ENCODE results near the gene DCDC2.
"Not testable (repeated sequence)": the region's sequence is repeated elsewhere in the genome, so short reads cannot be mapped to it uniquely, and the experiment has no call there.

DCDC2 gene

DNA sequence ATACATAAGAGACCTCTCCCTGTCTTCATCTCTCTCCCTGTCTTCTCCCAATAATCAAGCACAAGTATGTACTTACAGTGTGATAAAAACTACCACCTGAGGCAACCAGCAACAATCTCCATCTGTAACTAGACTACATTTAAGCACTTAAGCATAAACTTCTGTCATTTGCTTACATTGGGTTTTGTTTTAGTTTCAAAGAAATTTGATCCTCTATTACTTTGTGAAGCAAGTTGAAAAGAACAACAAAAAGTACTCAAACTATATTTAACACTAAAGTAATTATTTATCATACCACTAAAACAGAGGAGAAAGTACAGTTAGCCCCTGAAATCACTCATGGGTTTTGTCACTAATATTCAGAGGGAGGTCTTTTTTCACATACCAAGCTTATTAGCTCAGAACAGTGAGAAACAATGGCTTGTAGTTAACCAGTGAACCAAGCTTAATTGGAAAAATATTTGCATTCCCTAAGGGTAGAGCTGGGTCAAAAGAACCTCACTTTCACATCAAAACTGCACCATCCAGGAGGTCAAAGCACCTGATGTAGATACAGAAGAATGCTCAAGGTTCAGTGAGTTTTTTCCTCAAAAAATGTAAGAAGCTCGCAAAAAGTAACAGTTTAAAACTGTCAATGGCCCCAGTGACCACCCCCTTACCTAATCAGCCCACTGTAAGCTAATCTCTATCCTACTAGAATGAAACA, 34.1 kb downstream of the DCDC2 start:
- DNase-seq = no peak

DNA sequence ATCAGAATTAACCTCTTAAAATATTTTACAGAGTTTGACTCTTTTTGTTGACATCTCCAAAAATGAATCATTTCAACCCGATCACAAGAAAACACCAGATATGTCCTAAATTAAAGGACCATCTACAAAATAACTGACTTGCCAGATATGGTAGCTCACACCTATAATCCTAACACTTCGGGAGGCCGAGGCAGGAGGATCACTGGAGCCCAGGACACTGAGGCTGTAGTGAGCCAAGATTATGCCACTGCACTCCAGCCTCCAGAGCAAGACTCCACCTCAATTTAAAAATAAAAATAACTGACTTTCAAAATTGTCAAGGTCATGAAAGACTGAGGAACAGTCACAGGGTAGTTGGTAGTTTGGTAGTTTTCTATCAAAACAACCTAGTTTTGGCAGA, 34.9 kb downstream of the DCDC2 start:
- DNase-seq = no peak

DNA sequence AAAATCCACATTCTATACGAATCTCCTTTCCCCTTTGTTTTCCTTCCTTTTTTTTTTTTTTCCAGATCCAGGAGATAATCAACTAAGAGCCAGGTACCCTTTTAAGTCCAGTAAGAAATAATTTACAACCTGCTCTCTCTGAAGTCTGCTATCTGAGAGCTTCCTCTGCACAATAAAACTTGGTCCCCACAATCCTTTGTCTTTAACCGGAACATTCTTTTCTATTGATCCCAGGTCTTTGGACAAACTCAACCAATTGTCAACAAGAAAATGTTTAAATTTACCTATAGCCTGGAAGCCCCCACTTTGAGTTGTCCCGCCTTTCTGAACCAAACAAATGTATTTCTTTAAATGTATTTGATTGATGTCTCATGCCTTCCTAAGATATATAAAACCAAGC, 35.4 kb downstream of the DCDC2 start:
- DNase-seq = not testable (repeated sequence)

DNA sequence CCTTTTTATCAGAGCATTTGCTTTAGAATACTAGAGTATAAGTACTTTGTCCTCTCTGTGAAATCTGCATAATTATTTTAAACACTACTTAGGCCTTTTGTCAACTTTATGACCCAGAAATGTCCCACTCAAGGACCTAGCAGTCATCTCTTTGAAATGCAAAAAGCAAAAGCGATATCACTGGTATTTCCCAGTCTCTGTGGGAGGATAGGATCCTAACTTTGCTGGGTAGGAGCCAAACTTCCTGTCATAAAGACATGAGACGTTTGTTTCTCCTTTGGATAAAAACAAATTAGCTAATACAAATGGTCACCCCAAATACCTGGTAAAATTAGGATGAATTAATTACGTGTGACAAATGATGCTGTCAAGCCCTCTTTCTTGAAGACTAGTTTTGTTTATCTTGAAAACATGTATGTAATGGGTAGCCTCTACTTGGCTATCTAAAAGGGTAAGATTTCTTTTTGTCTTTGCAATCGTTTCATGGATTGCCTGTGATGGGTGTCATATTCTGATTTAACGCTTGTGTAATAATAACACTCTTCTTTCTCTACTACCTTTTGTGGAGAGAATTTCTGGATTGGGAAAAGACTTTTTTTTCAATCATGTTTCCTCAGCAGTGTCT, 36.2 kb downstream of the DCDC2 start:
- DNase-seq = no peak

DNA sequence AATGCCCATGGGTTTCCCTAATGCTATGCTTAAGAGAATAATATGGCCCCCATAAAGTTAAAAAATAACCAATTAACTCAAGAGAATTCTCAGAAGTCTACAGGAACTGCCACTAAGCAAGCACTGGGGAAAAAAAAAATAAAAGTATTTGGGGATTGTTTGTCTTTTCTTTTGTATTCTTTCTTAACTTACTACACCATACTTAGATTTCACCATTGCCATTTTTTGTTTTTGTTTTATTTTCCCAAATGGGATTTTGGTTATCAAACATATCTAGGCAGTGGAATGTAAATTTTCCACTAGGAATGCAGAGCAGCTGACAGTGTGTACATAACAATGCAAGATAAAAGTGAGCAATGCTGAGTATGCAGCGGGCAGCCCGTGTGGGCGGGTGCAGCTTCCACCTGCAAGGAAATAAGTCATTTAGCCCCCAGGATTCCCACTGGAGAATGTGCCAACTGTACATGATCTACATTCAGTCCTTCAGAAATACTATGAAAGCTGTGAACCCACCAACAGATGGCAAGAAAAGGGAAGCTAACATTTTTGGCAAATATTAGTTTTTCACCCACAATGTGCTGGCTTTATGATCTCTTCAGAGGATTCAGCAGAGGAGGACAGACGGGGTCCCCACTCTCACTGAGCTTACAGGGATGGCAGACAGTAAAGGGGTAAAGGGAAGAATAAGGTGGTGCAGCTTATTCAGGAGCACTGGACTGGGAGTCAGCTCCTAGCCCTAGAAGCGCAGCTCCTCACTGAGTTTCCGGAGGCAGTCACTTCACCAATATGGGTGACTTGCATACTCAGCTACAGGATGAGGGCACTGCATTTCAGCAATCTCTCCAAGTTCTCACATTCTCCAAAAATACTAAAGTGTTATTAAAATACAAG, 44.4 kb downstream of the DCDC2 start:
- DNase-seq = no peak

DNA sequence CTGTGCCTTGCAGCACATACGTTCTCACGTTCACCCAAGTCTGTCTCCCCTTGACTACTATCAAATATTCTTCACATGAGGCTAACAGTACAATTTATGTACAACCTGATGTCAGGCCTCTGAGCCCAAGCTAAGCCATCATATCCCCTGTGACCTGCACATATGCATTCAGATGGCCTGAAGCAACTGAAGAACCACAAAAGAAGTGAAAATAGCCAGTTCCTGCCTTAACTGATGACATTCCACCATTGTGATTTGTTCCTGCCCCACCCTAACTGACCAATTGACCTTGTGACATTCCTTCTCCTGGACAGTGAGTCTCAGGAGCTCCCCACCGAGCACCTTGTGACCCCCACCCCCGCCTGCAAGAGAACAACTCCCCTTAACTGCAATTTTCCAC, 46.1 kb downstream of the DCDC2 start:
- not testable (repeated sequence) for DNase-seq

DNA sequence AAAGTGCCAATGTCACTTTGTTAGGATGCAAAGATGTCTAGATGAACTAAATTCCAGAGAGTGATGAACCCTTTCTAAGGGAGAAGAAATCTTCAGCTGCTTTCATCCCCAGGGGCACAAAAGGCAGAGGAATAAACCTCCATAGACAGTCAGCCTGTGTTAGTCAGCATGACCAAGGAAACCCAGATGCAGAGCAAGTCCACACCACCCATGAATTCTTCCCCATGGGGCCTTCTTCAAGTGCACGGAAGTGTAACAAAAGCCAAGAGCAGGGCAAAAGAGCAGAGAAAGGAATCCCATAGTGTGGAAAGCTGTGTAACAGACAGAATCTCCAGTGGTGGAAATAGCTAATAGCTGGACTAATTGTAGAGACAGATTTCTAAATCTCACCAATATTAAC, 50.0 kb downstream of the DCDC2 start:
- DNase-seq = no peak

DNA sequence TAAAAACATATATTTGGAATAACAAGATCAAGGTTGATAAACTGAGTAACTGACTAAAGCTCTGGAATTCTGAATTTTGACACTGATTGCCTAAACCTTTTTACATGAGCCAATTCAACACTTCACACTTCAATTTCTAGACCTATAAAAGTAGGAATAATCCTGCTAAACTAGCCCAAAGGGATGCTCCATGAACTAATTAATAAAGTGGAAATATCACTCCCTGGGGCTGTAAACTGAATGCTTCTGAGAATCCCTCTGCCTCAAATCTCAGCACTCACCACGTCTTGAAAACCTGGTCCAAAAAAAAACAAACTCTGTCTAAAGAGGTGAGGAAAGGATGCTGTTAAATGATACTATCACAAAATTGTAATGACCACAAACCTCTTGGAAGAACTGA, 50.9 kb downstream of the DCDC2 start:
- no peak for DNase-seq

DNA sequence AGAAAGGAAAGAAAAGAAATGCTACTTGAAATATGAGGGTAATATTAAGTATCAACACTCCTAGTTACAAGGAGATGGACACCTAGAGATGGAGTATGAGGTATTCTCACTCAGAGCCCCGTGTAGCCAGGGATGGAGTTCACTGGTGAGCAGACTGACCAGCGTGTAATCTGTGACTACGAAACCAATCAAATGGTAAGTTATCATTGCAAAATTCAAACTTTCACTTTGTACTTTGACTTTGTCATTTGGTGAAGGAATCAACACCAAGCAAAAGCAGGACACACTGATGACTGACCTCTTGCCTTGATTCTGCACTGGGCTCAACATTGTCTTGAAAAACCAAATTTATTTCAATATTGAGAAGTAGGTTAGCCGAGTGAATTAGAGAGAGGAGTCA, 51.8 kb downstream of the DCDC2 start:
- DNase-seq = no peak

DNA sequence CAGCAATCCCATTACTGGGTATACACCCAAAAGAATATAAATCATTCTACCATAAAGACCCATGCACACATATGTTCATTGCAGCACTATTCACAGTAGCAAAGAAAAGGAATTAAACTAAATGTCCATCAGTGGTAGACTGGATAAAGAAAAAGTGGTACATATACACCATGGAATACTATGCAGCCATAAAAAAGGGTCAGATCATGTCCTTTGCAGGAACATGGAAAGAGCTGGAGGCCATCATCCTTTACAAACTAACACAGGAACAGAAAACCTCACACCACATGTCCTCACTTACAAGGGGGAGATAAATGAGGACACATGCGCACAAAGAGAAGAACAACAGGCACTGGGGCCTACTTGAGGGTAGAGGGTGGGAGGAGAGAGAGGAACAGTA, 60.9 kb downstream of the DCDC2 start:
- no peak for DNase-seq

DNA sequence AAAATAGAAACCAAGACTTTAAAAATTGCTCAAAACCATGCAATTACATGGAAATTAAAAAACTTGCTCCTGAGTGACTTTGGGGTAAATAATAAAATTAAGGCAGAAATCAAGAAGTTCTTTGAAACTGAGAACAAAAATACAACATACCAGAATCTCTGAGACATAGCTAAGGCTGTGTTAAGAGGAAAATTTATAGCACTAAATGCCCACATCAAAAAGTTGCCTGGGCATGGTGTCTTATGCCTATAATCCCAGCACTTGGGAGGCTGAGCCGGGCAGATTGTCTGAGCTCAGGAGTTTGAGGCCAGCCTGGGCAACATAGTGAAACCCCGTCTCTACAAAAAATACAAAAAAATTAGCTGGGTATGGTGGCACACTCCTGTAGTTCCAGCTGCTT, 64.0 kb downstream of the DCDC2 start:
- not testable (repeated sequence) for DNase-seq

DNA sequence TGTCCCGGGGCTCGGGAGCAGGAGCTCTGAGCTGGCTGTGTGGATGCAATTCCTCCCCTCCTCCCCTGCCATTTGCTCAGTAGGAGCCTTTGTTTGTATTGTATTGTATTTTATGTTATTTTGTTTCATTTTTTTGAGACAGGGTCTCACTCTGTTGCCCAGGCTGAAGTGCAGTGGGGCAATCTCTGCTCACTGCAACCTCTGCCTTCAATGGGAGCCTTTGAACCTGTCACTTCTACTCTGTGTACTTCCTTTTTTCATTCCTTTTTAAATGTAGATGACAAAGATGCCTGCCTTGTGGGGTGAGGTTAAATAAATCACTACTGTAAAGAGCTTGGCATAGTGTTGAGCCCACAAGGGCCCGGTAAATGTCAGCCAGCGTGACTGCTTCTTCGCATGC, 70.6 kb downstream of the DCDC2 start:
- DNase-seq = no peak

DNA sequence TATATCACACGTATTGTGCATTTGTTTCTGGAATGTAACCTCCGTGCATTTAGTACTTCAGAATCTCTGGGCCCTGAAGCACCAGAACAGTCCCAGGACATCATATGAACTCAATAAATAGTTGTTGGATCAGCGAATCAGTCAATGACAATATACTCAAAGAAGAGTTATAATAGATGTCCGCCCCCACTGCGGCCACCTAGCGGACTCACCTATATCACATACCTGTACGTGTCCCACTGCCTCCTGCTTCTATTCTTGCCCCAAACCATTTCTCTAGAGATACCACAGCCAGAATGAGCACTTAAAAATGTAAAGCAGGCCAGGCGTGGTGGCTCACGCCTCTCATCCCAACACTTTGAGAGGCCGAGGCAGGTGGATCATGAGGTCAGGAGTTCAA, 73.9 kb downstream of the DCDC2 start:
- DNase-seq = no peak

DNA sequence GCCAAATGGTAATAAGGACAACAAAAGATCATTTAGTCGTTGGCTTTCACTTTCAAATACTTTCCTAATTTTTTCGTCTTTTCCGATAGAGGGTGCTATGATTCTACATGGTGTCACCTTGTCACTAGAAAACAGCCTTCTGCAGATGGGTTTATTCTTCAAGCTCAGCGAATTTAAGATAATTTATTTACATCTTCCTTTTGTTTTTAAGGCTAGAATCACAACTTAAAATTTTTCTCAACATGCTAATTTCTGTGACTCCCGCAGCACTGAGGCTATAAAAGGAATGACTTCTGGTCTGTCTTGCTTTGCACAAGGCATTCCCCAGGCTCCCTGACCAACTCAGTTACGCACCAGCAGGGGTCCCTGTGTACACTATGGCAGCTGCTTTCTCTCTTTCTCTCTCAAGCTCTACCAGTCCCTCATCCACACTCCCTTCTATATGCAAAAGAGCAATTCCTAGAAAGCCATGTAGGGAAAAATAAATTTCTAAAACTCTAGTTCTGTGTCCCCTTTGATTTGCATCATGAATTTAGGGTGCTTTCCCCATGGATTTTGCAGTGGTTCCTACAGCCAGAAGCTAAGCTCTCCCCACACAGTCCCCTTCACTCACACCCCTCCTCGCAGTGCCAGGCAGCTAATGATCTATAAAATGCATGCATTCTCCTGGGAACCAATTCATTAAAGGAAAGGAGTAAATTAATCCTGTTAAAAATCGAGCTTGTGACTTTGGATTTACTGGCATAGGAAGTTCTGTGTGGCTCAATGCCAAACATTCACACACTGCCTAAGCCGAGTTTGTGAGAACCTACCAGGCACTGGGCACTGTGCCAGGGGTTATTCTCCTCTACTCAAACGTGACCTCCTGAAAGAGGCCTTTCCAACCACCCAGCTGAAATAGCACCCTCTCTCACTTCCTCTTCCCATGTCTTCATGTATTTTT, 74.5 kb downstream of the DCDC2 start:
- no peak for DNase-seq

DNA sequence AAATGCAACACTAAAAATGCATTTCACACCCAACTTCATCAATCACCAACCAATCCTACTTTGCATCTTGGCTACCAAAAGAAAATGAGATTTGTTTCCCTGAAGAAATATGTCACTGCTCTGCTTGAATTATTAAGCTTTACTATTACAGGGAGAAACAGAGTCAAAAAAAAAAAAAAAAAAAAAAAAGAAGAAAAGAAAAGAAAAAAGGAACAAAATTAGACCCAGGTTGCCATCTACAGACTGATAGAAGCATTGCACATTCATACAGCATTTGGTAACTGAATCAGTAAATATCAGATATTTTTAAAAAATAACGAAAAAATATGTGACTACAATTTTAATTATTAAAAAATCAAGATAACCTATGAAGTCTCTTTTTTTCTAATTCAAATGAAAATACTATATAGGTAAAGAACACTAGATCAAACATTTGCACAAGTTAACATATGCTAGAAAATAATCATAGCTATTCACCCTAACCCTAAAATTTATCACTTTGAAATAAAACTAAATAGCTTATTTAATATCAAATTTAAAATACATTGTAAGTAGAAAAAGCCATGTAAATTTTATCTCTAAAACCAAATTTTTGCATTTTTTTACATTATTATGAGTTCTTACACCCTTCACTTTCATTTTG, 83.3 kb downstream of the DCDC2 start:
- DNase-seq = no peak

DNA sequence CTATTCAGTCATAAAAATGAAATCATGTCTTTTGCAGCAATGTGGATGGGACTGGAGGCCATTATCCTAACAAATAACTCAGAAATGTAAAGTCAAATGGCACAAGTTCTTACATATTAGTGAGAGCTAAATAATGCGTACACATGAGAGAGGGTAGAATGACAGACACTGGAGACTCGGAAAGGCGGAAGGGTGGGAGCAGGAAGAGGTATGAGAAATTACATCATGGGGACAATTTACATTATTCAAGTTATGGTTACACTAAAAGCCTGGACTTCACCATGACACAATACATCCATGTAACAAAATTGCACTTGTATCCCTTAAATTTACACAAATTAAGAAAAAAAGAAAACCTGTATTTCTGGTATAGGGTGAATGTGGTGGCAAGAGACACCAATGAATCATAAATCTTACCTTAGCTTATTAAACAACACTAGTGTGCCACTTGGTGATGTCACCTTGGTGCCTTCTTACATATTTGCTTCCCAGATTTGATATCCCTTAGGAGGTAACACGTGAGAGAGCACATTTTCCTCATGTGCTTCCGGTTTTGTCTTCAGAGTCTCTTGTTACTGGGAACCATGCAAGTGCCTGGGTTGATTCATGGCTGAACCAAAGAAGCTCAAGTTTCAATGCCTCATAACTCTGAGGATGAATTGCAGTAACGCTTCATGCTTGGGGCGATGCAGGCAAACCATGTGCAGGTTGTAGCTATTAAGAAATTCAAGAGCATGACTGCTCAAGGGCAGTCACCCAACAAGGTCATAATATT, 84.6 kb downstream of the DCDC2 start:
- no peak for DNase-seq

DNA sequence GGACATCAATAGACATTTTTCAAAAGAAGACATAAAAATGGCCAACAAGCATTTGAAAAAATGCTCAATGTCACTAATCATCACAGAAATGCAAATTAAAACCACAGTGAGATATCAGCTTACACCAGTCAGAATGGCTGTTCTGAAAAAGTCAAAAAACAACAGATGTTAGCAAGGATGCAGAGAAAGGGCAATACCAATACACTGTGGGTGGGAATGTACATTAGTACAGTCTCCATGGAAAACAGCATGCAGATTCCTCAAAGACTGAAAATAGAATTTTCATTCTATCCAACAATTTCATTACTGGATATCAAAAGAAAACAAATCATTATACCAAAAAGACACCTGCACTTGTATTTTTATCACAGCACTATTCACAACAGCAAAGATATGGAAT, 85.3 kb downstream of the DCDC2 start:
- DNase-seq = no peak

DNA sequence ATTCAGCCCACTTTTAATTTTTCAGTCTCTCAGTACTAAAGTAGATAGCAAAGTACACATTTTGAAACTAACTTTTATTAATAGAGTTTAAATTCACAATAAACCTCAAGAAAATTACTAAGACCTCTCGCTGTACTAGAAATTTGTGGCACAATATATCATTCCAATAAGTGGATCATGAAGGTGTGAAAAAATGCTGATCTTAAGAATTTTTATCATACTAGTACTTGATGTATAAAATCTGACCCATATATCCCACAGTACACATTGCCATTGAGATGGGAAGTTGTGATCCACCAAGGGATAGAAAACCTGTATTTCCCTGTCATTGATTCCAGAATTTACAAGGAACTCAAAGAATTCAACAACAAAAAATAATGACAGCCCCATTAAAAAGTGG, 85.7 kb downstream of the DCDC2 start:
- DNase-seq = no peak

DNA sequence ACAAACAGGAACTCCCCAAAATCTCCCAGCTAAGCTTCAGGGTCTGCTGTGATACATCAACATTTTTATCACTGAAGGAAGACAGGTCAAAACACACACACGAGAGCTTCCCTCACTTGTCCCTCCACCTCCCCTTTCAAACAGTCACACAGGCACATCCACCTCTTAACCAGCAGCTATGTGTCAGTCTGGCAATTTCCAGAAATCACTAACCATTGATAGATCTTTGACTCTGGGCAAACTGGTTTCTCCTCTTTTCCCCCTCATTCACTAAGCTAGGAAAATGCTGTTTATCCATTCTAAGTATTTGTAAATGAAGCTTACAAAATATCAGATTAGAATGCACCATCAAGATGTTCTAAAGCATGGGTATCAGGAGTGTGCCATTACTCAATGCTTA, 87.8 kb downstream of the DCDC2 start:
- no peak for DNase-seq

DNA sequence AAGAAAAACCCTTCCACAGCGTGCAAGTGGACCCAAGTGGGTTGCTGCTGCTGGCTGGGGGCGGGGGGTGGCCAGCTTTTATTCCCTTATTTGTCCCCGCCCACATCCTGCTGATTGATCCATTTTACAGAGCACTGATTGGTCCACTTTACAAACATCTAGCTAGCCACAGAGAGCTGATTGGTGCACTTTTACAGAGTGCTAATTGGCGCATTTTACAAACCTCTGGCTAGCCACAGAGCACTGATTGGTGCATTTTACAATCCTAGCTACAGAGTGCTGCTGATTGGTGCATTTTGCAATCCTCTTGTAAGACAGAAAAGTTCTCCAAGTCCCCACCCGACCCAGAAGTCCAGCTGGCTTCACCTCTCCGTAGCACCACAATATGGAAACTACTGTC, 99.6 kb downstream of the DCDC2 start:
- DNase-seq = not testable (repeated sequence)

DNA sequence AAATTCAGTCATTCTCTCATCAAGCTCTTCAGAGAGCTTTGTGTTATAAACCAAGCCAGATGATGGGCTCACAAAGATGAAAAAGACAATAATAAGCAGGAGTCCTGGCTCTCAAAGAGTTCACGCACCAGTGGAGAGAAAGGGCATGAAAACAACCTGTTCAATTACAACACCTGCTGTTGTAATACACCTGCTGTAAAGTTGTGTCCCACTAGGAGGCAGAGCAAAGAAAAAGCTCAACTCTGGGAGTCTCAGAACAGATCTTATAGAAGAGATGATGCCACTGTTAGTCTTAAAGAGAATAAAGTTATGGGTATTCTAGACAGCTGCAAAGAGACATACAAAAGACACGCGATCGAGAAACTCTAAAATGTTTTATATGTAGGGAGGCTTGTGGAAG, 100.6 kb downstream of the DCDC2 start:
- no peak for DNase-seq

DNA sequence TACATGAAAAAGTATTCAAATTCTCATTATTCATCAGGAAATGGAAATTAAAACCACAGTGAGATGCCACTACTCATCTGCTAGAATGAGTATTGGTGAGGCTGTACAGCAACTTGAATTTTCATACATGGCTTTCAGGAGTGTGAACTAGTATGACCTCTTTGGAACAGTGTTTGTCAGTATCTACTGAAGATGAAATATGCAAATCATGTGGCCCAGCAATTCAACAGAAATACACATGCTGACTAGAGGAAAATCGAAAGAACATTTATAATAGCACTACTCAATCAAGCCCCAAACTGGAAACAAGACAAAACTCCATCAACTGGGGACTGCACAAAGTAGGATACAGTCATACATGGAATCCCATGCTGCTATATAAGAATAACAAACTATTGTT, 102.2 kb downstream of the DCDC2 start:
- DNase-seq = no peak

Measured in SIG-M5 (cell line).